Tracheal epithelial cell (primary cell): Measurements from ENCODE around the gene TRPC6. TPM values are rescaled to one million over a fixed set of nuclear protein-coding genes. Genes with fewer than 3 reads are reported as not detected.

ENCODE experiments used
- total RNA-seq: library from RNA; depleted of rRNA; stranded (reverse); fragments of >200 nt; gene quantifications from 2 replicates; pipeline ENCODE4 v1.2.1, GENCODE V29; 2014

Gene TRPC6
- 3.0 TPM in 1 of 2 replicates, not detected in the other for total RNA-seq

DNA sequence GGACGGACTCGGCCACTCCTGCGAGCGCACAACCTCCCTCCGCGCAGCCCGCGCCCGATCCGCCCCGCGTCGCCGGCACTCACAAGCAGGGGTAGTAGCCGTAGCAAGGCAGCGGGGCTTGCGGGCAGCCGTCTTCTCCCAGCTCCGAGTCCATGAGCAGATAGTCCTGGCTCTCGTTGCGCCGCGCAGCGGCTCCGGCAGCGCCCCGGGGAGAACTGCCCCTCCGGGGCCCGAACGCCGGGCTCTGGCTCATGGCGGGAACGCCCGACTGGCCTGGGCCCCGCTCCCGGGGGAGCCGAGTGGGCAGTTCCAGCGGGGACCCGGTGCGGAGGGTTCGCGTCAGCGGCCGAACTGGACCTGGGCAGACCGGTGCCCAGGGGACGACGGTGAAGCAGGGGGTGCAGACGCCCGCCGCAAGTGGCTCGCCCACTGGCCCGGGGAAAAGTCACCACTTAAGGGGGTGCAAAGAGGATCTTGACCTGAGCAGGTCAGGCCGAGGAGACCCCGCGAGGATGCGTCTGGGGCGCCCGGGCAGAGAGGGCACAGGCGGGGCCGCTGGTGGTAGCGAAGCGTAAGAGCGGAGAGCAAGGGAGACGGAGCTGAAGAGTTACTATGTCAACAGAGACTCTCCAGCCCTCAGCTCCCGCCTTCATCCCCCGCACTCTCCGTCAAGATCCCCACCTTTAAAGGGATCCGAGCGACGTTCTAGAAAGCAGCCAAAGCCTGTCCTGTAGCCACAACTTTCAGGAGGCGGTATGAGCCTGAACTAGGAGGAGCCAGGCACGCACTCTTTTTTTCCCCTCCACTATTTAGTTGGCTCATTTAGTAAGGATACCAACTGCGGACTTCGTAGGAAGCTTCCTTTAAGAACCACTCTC is at the start of gene TRPC6:
Gene TRPC6, minus strand, starts transcription at position 757 of the 878 bp plus-strand sequence. Its CDS starts 504 bp downstream, at position 253.

